SK-N-SH treated with all-trans-retinoic acid at 6 μM for 48 hours (cell line): ENCODE measurements around the gene RNF43.

Experiments
- ATAC-seq: fragments of 200-7000 bp; cut with Tn5 transposase; 3 replicates; pipeline ENCODE4 v1.9.1; 2020; ENCODE audit warnings: mild to moderate bottlenecking, moderate library complexity
- ARNTL ChIP-seq: fragments of 450-650 bp; formaldehyde crosslinking; IDR thresholded peaks from 2 replicates; pipeline ENCODE4 v1.5.0; 2020; ENCODE audit warnings: low read depth, mild to moderate bottlenecking, moderate library complexity, borderline replicate concordance
- BACH2 ChIP-seq: fragments of 250-450 bp; sonication (Bioruptor Pico); IDR thresholded peaks from 2 replicates; pipeline ENCODE4 v1.9.0; 2021; ENCODE audit warnings: mild to moderate bottlenecking, borderline replicate concordance
- CREB5 ChIP-seq: fragments of 250-450 bp; sonication (Bioruptor Pico); IDR thresholded peaks from 2 replicates; pipeline ENCODE4 v1.5.1; 2020; ENCODE audit warnings: low read depth, mild to moderate bottlenecking, moderate library complexity
- CSDC2 ChIP-seq: fragments of 250-450 bp; sonication (Bioruptor Pico); IDR thresholded peaks from 2 replicates; pipeline ENCODE4 v1.5.0; 2020; ENCODE audit warnings: mild to moderate bottlenecking, moderate library complexity
- ESRRG ChIP-seq: fragments of 250-450 bp; sonication (Bioruptor Pico); IDR thresholded peaks from 2 replicates; pipeline ENCODE4 v1.6.1; 2021; ENCODE audit warnings: mild to moderate bottlenecking
- GLIS3 ChIP-seq: fragments of 250-450 bp; sonication (Bioruptor Pico); IDR thresholded peaks from 2 replicates; pipeline ENCODE4 v1.5.0; 2020; ENCODE audit warnings: mild to moderate bottlenecking, moderate library complexity
- ISL1 ChIP-seq: fragments of 250-450 bp; sonication (Bioruptor Pico); IDR thresholded peaks from 2 replicates; pipeline ENCODE4 v2.1.2; 2022; ENCODE audit warnings: mild to moderate bottlenecking, moderate library complexity
- OSR1 ChIP-seq: fragments of 250-450 bp; sonication (Bioruptor Pico); IDR thresholded peaks from 2 replicates; pipeline ENCODE4 v1.8.0; 2022; ENCODE audit warnings: moderate library complexity, mild to moderate bottlenecking, inconsistent platforms
- PATZ1 ChIP-seq: fragments of 250-450 bp; sonication (Bioruptor Pico); IDR thresholded peaks from 2 replicates; pipeline ENCODE4 v1.8.0; 2020; ENCODE audit warnings: mild to moderate bottlenecking, moderate library complexity, borderline replicate concordance
- POU6F1 ChIP-seq: fragments of 250-450 bp; sonication (Bioruptor Pico); IDR thresholded peaks from 2 replicates; pipeline ENCODE4 v1.8.0; 2021; ENCODE audit warnings: low read depth, mild to moderate bottlenecking, moderate library complexity, borderline replicate concordance
- PPARA ChIP-seq: fragments of 250-450 bp; sonication (Bioruptor Pico); IDR thresholded peaks from 2 replicates; pipeline ENCODE4 v1.5.0; 2020; ENCODE audit warnings: mild to moderate bottlenecking, borderline replicate concordance
- RARB ChIP-seq: fragments of 250-450 bp; sonication (Bioruptor Pico); IDR thresholded peaks from 2 replicates; pipeline ENCODE4 v1.8.0; 2021; ENCODE audit warnings: mild to moderate bottlenecking, moderate library complexity
- SNAI2 ChIP-seq: fragments of 250-450 bp; sonication (Bioruptor Pico); IDR thresholded peaks from 2 replicates; pipeline ENCODE4 v1.5.0; 2020; ENCODE audit warnings: mild to moderate bottlenecking, moderate library complexity
- TCF4 ChIP-seq: fragments of 250-450 bp; sonication (Bioruptor Pico); IDR thresholded peaks from 2 replicates; pipeline ENCODE4 v1.8.0; 2021; ENCODE audit warnings: mild to moderate bottlenecking, moderate library complexity, borderline replicate concordance
- TOX ChIP-seq: fragments of 250-450 bp; sonication (Bioruptor Pico); IDR thresholded peaks from 2 replicates; pipeline ENCODE4 v1.8.0; 2021; ENCODE audit warnings: mild to moderate bottlenecking, moderate library complexity, borderline replicate concordance
- TSHZ2 ChIP-seq: fragments of 250-450 bp; sonication (Bioruptor Pico); IDR thresholded peaks from 2 replicates; pipeline ENCODE4 v1.5.0; 2020; ENCODE audit warnings: mild to moderate bottlenecking, moderate library complexity
- ZC3H10 ChIP-seq: fragments of 250-450 bp; sonication (Bioruptor Pico); IDR thresholded peaks from 2 replicates; pipeline ENCODE4 v1.5.1; 2021; ENCODE audit warnings: mild to moderate bottlenecking, moderate library complexity
- ZFP3 ChIP-seq: fragments of 250-450 bp; sonication (Bioruptor Pico); IDR thresholded peaks from 2 replicates; pipeline ENCODE4 v1.5.0; 2020; ENCODE audit warnings: mild to moderate bottlenecking, moderate library complexity
- ZFP30 ChIP-seq: fragments of 450-650 bp; formaldehyde crosslinking; IDR thresholded peaks from 2 replicates; pipeline ENCODE4 v1.5.0; 2022; ENCODE audit warnings: mild to moderate bottlenecking, moderate library complexity
- ZNF565 ChIP-seq: fragments of 450-650 bp; formaldehyde crosslinking; conservative IDR thresholded peaks from 2 replicates; pipeline ENCODE4 v1.5.0; 2020; ENCODE audit warnings: low read depth, mild to moderate bottlenecking, moderate library complexity
- ZNF70 ChIP-seq: fragments of 450-650 bp; formaldehyde crosslinking; IDR thresholded peaks from 2 replicates; pipeline ENCODE4 v1.5.0; 2020; ENCODE audit warnings: mild to moderate bottlenecking, moderate library complexity
- ZNF8 ChIP-seq: fragments of 450-650 bp; formaldehyde crosslinking; IDR thresholded peaks from 2 replicates; pipeline ENCODE4 v1.5.0; 2020; ENCODE audit warnings: mild to moderate bottlenecking, moderate library complexity
- TF ChIP-seq, protein P1 (sequence below): fragments of 250-450 bp; sonication (Bioruptor Pico); IDR thresholded peaks from 2 replicates; pipeline ENCODE4 v1.5.1; 2021; ENCODE audit warnings: mild to moderate bottlenecking, moderate library complexity

The RNF43 gene

GRCh38 chr17:58378733-58379510 is 38.4 kb downstream of the RNF43 start:
- TF ChIP-seq ZNF70 (CRISPR knock-in tag) (no peak), BACH2 (CRISPR knock-in tag) (no peak), PATZ1 (CRISPR knock-in tag) (no peak), ZNF8 (no peak), ISL1 (CRISPR knock-in tag) (no peak), ZFP3 (CRISPR knock-in tag) (no peak), ZFP30 (CRISPR knock-in tag) (no peak), TSHZ2 (CRISPR knock-in tag) (no peak), TOX (CRISPR knock-in tag) (no peak), GLIS3 (CRISPR knock-in tag) (no peak), PPARA (no peak), POU6F1 (CRISPR knock-in tag) (no peak), CREB5 (CRISPR knock-in tag) (no peak), RARB (CRISPR knock-in tag) (no peak), ESRRG (CRISPR knock-in tag) (no peak), CSDC2 (CRISPR knock-in tag) (no peak), ARNTL (CRISPR knock-in tag) (no peak), OSR1 (CRISPR knock-in tag) (no peak), TCF4 (no peak), ZC3H10 (no peak)
- TF ChIP-seq, all 23 proteins: peak for 0
- ATAC-seq, result no peak

- ATAC-seq, result no peak
These were observed 39.7 kb downstream of the RNF43 start for GRCh38 chr17:58377661-58378060.

More at GRCh38 chr17:58377661-58378060, 39.7 kb downstream of the RNF43 start:
- TF ChIP-seq TCF4 (no peak), ZNF565 (CRISPR knock-in tag) (no peak), CSDC2 (CRISPR knock-in tag) (no peak), ZNF8 (no peak), ISL1 (CRISPR knock-in tag) (no peak), ARNTL (CRISPR knock-in tag) (no peak), ZC3H10 (no peak), PPARA (no peak), POU6F1 (CRISPR knock-in tag) (no peak), SNAI2 (CRISPR knock-in tag) (no peak), CREB5 (CRISPR knock-in tag) (no peak), ZNF70 (CRISPR knock-in tag) (no peak), GLIS3 (CRISPR knock-in tag) (no peak), ZFP30 (CRISPR knock-in tag) (no peak), TOX (CRISPR knock-in tag) (no peak), PATZ1 (CRISPR knock-in tag) (no peak), ESRRG (CRISPR knock-in tag) (no peak), RARB (CRISPR knock-in tag) (no peak)
- TF ChIP-seq, protein P1, sequence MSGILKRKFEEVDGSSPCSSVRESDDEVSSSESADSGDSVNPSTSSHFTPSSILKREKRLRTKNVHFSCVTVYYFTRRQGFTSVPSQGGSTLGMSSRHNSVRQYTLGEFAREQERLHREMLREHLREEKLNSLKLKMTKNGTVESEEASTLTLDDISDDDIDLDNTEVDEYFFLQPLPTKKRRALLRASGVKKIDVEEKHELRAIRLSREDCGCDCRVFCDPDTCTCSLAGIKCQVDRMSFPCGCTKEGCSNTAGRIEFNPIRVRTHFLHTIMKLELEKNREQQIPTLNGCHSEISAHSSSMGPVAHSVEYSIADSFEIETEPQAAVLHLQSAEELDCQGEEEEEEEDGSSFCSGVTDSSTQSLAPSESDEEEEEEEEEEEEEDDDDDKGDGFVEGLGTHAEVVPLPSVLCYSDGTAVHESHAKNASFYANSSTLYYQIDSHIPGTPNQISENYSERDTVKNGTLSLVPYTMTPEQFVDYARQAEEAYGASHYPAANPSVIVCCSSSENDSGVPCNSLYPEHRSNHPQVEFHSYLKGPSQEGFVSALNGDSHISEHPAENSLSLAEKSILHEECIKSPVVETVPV (CRISPR knock-in tag), result no peak
